Measurements from ENCODE around the gene PACS1. TPM values are rescaled to one million over a fixed set of nuclear protein-coding genes. Genes with fewer than 3 reads are reported as not detected.

PACS1 gene
- total RNA-seq, 2 experiments from 2014 or later, result 109 TPM

DNA sequence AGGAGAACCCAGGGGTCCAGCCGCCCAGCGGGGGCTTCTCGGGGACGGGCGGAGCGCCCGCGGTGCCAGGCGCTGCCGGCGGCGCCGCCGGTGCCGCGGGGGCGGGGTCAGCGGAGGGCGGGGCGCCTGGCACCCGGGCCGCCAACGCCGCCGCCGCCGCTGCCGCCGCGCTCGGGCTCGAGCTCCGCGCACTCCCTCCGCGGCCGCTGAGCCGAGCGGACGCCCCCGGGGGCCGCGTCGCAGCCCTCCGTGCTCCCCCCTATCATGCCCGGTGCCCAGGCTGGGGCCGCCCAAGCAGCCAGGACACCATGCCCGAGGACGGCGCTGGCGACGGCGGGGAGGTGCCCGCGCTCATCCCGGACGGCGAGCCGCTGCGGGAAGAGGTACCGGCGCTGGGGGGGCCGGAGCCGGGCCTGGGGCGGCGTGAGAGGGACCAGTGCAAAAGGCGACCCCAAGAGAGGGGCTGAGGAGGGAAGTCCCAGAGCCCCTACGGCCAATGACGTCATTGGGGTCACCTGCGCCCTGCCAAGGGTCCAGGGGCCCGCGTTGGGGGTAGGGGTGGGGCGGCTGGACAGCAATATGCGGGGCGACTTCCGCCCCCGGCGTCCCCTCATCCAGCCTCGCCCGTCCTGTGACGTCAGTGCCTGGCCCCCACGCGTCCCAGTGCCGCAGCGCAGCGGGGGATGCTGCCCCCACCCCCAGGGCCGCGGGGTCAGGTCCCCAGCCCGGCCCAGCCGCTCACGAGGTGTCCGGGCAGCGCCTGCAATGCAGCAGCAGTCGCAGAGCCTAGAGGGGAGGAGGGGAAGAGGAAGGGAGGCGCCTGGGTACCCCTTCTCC lies 221.9 kb downstream of the PACS1 start, which contains the start of gene TMEM151A:
Gene TMEM151A, plus strand, starts transcription at position 189 of the 837 bp plus-strand sequence. Its CDS starts 120 bp downstream, at position 309.
- no peak for DNase-seq
- Mint-ChIP-seq H3K27ac (no peak within 1 kb of the TSS), H3K36me3 (ENCODE audit: low read depth) (no peaks in the 10 kb centered on the region), H3K9me3 (no peaks in the 10 kb centered on the region), H3K27me3 (peaks cover 25% of the 10 kb centered on the region), H3K4me3 (peak within 1 kb of the TSS; percentile 89), H3K4me1 (peaks cover 38% of the 10 kb centered on the region)
- ChIA-PET POLR2A (no interaction called here), CTCF (interaction anchor here (1.2 to 1.9 kb wide), 2 partner anchors 10 to 117 kb away, joined by 3 to 11 read pairs; no protein-coding TSS in a partner anchor)

DNA sequence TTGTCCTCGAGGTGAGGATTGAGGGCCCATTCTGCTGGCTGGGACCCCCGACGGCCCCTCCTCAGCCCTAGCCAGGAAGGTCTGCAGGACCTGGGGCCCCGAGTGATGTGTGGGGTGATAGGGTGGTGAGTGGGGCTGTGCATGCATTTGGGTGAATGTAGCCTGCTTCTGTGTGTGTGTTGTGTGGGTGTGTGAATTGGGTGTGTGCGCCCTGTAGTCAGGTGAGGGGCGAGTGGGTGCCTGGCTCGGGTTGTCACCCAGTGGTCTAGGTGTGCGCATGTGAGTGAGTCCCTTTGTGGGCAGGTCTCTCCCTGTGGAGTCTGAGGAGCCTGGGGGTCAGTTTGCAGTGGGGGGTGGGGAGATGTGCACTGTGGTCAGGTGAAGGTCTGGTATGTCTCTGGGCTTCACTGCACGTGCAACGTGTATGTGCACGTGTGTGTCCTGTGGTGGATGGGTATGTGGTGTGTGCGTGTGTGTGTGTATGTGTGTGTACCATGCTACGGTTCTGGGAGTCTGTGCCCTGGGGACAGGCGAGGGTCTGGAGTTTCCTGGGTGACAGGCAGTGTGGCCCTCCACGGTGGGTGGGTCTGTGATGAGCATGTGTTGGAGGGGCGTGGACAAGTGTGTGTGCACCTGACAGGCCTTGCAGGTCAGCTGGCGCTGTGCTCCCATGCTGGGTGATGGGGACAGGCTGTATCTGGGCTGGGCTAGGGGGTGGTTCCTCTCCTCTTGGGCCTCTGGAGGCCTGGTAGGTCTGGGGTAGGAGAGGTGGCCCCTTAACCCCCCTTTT lies 222.7 kb downstream of the PACS1 start:
- Mint-ChIP-seq H3K4me3 (peak overlapping the region; percentile 41), H3K27ac (no peak overlapping the region), H3K9me3 (no peaks in the 10 kb centered on the region), H3K4me1 (peaks cover 32% of the 10 kb centered on the region), H3K36me3 (ENCODE audit: low read depth) (no peaks in the 10 kb centered on the region), H3K27me3 (peaks cover 25% of the 10 kb centered on the region)
- CTCF ChIA-PET, result no interaction called here
- DNase-seq, result no peak
- POLR2A ChIA-PET, result no interaction called here

DNA sequence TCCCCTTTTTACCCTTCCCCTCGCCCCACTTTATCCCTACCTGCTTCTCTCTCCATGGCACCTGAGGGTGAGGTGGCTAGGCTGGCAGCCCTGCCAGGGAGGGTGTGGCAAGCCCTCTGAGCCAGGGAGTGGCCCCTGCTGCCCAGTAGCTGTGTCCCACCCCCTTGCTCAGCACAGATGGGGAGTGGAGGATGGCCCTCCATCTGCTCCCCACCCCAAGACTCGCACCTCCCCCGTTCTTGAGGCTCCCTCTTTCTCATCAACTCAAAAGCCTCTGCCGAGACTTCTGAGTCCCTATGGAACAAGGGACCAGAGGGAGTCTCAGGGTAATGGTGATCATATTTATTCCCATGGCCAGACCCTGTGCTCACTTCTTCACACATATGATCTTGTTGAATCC lies 223.3 kb downstream of the PACS1 start:
- H3K27me3 Mint-ChIP-seq, result peaks cover 25% of the 10 kb centered on the region
- POLR2A ChIA-PET, result no interaction called here
- peaks cover 27% of the 10 kb centered on the region for H3K4me1 Mint-ChIP-seq
- CTCF ChIA-PET, result interaction anchor here (0.7 kb wide), 1 partner anchor 10 kb away, joined by 5 read pairs; no protein-coding TSS in a partner anchor
- H3K9me3 Mint-ChIP-seq, result no peaks in the 10 kb centered on the region
- no peak overlapping the region for H3K4me3 Mint-ChIP-seq
- no peaks in the 10 kb centered on the region for H3K36me3 Mint-ChIP-seq (ENCODE audit: low read depth)
- DNase-seq, result no peak
- H3K27ac Mint-ChIP-seq, result no peak overlapping the region

DNA sequence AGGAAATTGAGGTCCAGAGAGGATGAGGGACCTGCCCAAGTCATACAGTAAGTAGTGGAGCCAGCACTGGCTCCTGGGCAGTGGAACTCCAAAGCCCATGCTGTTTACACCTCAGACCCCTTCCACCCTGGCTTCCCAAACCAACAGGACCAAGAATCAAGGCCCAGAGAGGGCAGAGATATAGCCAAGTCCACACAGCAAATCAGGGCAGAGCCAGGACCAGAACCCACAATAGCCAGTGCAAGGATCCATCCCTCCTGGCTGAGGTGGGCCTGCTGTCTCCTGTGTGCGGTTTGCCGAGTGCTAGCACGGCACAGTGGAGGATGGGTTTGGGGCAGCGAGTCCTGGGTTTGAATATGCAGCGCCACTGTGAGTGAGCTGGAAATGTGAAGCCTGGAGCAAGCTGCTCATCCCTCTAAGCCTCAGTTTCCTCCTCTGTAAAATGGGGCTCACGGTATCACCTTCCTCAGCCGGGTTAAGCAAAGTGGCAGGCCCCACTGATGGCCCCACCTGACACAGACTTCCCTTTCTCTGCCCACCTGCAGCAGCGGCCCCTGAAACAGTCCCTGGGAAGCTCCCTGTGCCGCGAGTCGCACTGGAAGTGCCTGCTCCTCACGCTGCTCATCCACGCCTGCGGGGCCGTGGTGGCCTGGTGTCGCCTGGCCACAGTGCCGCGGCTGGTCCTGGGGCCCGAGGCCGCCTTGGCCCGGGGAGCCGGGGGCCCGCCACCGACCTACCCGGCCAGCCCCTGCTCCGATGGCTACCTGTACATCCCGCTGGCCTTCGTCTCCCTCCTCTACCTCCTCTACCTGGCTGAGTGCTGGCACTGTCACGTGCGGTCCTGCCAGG lies 223.9 kb downstream of the PACS1 start:
- Mint-ChIP-seq H3K27me3 (peaks cover 25% of the 10 kb centered on the region), H3K36me3 (ENCODE audit: low read depth) (no peaks in the 10 kb centered on the region), H3K4me1 (peaks cover 25% of the 10 kb centered on the region), H3K9me3 (no peaks in the 10 kb centered on the region), H3K4me3 (no peak overlapping the region), H3K27ac (no peak overlapping the region)
- ChIA-PET CTCF (interaction anchor here (0.7 to 1.1 kb wide), 2 partner anchors 10 to 72 kb away, joined by 3 to 5 read pairs; no protein-coding TSS in a partner anchor), POLR2A (no interaction called here)
- no peak for DNase-seq

Other genes starting within 250 kb of the PACS1 start
- 1 to 10 TPM; 2.1 to 2.2 TPM for gene SNX32, start 236.3 kb upstream of the PACS1 start, total RNA-seq
- gene CFL1, start 212.1 kb upstream of the PACS1 start, total RNA-seq, result 1,000 to 10,000 TPM; 1,543 to 1,707 TPM
- 100 to 1,000 TPM in 1 of 2 experiments, 10 to 100 TPM in 1; 96.6 to 108 TPM for gene MUS81, start 209.8 kb upstream of the PACS1 start, total RNA-seq
- 1 to 10 TPM; 9.0 to 9.7 TPM for gene EFEMP2, start 197.5 kb upstream of the PACS1 start, total RNA-seq
- 10 to 100 TPM; 22.9 to 23.6 TPM for gene CTSW, start 190.4 kb upstream of the PACS1 start, total RNA-seq
- 100 to 1,000 TPM in 1 of 2 experiments, 10 to 100 TPM in 1; 94.7 to 112 TPM for gene FIBP, start 181.8 kb upstream of the PACS1 start, total RNA-seq
- gene CCDC85B, start 179.6 kb upstream of the PACS1 start, total RNA-seq, result 10 to 100 TPM; 39.4 to 56.7 TPM
- gene FOSL1, start 169.9 kb upstream of the PACS1 start, total RNA-seq, result 1 to 10 TPM; 1.7 to 2.0 TPM
- gene C11orf68, start 151.2 kb upstream of the PACS1 start, total RNA-seq, result 10 to 100 TPM; 32.7 to 36.3 TPM
- gene DRAP1, start 150.8 kb upstream of the PACS1 start, total RNA-seq, result 100 to 1,000 TPM; 190 to 218 TPM
- not detected for gene TSGA10IP, start 124.8 kb upstream of the PACS1 start, total RNA-seq
- 10 to 100 TPM; 79.6 to 81.7 TPM for gene SART1, start 108.5 kb upstream of the PACS1 start, total RNA-seq
- 10 to 100 TPM; 50.4 to 54.4 TPM for gene EIF1AD, start 68.1 kb upstream of the PACS1 start, total RNA-seq
- 100 to 1,000 TPM; 223 to 236 TPM for gene BANF1, start 67.8 kb upstream of the PACS1 start, total RNA-seq
- not detected for gene CST6, start 58.3 kb upstream of the PACS1 start, total RNA-seq
- gene CATSPER1, start 43.8 kb upstream of the PACS1 start, total RNA-seq, result not detected
- gene GAL3ST3, start 21.1 kb upstream of the PACS1 start, total RNA-seq, result not detected
- gene SF3B2, start 17.9 kb upstream of the PACS1 start, total RNA-seq, result 100 to 1,000 TPM; 217 to 223 TPM
- 10 to 100 TPM; 32.1 to 38.5 TPM for gene KLC2, start 187.4 kb downstream of the PACS1 start, total RNA-seq
- 100 to 1,000 TPM; 151 to 174 TPM for gene RAB1B, start 198.4 kb downstream of the PACS1 start, total RNA-seq
- 1 to 10 TPM; 2.5 TPM for gene CNIH2, start 207.9 kb downstream of the PACS1 start, total RNA-seq
- gene YIF1A, start 218.9 kb downstream of the PACS1 start, total RNA-seq, result 10 to 100 TPM; 39.1 to 45.4 TPM
- not detected for gene TMEM151A, start 221.6 kb downstream of the PACS1 start, total RNA-seq
- 1 to 10 TPM; 2.4 to 2.5 TPM for gene CD248, start 246.8 kb downstream of the PACS1 start, total RNA-seq

All from activated CD4-positive, alpha-beta T cell treated with anti-CD3 and anti-CD28 coated beads, Interleukin-2, amount 10 ng/mL, durations not matched to agents 7 days and 5 days (primary cell).